ENCODE data around the gene CMPK2.

DNA sequence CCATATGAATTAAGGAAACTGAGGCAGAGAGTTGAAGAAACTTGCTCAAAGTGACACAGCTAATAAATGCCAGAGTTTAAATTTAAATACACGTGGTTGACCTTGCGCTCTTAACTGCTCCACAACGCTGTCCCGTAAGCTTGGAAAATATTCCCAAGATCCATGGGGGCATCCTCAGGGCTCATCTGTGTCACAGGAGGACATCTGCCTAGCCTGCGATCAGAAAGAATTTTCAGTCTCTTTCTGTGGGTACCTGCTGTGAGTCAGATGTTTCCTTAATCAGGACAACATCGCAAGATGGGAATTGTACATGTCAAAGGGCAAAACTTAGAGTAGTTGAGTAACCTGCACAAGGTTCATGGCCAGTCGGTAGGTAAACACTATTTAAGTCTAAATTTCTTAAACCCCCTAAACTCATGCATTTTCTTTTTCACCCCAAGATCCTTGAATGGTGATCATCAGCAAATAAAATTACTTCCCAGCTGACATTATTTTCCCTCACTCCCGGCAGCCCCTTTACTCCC is 1.4 kb downstream of the CMPK2 start:
- TF ChIP-seq CTCF (IDR thresholded peaks at IDR 0.05): no peak
- TF ChIP-seq POLR2A (IDR thresholded peaks at IDR 0.05): no peak
